Germinal center (tissue), 1 donor: Measurements from ENCODE around the gene MFSD1.
A peak's percentile ranks its signal among the peaks of the same experiment; 100 is the strongest.

Experiments
- DNase-seq: peaks from one replicate; pipeline ENCODE4 v3.0.0; 2012; ENCODE audit warnings: mixed read lengths, low spot score

MFSD1 gene, protein sequence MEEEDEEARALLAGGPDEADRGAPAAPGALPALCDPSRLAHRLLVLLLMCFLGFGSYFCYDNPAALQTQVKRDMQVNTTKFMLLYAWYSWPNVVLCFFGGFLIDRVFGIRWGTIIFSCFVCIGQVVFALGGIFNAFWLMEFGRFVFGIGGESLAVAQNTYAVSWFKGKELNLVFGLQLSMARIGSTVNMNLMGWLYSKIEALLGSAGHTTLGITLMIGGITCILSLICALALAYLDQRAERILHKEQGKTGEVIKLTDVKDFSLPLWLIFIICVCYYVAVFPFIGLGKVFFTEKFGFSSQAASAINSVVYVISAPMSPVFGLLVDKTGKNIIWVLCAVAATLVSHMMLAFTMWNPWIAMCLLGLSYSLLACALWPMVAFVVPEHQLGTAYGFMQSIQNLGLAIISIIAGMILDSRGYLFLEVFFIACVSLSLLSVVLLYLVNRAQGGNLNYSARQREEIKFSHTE

DNA sequence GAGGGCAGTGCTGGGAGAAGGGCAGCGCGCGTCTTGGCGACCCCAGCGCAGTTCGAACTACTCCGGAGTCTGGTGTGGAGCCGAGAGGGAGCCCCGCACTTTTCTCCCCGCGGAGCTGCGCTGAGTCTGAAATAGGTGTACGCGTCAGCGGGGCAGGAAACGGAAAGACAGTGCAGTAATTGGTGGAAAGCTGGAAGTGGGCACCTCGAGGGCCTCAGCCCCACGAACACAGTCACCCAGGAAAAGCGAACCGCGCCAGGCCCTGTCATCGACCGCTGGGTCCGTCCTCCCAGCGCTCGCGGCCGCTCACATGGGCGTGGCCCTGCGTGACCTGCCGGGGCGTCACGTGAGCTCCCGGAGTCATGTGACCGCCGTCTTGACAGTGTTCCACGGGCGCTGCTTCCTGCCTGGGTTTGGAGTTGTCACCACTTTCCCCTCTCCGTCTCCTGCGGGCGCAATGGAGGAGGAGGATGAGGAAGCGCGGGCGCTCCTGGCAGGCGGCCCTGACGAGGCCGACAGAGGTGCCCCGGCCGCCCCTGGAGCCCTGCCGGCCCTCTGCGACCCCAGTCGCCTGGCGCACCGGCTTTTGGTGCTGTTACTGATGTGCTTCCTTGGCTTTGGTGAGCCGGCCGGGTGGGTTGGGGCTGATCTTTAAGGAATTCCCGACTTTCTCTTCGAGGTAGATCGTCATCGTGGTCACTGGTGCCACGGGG, at the start of gene MFSD1:
TSS of gene MFSD1 (plus strand) at position 359 of the 713 bp plus-strand sequence. CDS start at position 458, 99 bp downstream.
- DNase-seq = peak; percentile 89

DNA sequence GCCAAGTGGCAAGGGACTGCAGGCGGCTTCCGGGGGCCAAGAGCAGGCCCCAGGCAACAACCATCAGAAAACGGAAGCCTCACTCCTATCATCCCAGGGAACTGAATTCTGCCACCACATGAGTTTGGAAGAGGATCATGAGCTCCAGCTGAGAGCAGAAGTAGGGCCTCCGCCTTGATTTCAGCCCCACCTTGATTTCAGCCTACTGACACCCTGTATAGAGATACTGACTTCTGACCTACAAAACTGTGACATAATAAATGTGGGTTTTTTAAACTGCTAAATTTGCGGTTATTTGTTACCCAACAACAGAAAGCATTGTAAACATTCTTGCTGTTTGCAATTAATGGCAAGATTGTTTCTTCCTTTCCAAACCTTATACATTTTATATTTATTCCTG, 48.0 kb upstream of the MFSD1 start:
- no peak for DNase-seq

DNA sequence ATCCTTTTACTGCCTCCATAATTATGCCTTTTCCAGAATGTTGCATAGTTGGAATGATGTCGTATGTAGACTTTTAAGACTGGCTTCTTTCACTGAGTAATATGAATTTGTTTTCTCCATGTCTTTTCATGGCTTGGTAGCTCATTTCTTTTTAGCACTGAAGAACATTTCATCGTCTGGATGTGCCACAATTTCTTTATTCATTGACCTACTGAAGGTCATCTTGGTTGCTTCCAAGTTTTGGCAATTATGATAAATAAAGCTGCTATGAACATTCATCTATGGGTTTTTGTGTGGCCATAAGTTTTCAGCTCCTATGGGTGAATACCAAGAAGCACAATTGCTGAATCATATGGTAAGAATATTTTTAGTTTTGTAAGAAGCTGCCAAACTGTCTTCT, 46.4 kb upstream of the MFSD1 start:
- no peak for DNase-seq

DNA sequence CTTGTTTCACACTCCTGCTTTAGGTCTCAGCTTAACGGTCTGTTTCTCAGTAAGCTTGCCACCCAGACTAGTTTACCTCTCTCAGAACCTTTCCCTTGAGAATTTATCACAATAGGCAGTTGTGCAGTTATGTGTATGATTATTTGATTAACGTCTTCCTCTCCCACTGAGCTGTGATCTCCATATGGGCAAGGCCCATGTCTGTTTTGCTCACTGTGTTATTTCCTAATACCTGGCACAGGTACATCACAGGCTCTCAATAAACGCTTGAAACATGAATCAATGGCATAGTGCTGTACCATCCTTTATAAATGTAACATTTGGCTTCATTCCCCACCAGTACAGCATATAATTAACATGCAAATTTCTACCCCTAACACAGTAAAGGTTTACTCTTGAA, 40.5 kb upstream of the MFSD1 start:
- DNase-seq = no peak

DNA sequence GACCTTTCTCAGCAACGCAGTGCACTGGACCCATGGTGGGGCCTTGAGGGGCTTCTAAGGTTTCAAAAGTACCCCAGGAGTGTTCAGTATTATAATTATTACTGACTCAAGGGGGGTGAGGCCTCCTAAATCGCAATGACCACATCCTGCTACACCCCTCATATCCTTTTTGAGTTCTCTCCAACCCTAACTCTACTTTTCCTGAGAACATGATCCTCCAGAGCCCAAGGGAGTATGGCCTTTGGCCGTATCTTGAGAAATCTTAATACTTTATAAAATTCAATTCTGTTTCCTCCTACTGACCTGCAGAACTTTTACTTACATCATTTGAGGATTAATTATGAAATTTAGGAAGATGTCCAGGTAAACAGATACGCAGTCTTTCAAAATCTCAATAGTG, 39.2 kb upstream of the MFSD1 start:
- DNase-seq = no peak

DNA sequence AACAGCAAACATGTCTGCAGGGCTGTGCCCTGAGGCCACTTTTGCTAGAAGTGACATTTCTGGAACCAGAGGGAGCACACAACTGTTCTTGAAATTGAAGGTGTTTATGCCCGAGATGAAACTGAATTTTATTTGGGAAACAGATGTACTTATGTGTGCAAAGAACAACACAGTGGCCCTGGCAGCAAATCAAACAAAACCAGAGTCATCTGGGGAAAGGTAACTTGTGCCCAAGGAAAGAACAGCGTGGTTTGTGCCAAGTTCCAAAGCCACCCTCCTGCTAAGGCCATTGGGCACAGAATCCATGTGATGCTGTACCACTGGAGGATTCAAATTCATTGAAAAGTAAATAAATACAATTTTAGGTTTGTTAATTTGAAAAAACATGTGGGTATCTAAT, 38.4 kb upstream of the MFSD1 start:
- DNase-seq = no peak

DNA sequence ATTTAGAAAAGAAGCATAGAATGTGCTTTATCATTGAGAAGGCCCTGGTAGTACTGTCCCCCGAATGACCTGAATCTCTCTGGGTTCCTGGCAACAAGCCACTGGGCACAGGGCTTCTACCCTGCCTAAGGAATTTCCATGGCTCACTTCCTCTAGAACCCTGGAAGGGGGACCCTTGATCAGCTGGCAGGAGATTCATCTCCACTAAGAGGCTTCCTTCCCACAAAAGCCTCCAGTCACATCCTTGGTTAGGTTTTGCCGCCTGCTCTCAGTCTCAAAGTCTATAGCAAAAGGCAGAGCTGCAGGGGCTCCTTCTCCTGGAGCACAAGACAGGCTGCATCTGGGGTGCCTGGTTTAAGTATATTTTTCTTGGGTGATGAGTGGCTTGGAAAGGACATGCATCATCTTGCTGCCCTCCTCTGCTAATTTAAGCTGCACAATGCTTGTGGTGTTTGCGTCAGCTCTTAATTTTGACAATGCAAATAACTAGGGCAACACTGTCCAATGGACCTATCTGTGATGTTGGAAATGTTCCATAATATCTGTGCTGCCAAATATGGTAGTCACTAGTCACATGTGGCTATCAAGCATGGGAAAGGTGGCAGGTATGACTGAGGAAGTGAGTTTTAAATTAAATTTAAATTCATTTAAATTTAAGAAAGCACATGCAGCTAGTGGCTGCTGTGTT, 36.2 kb upstream of the MFSD1 start:
- DNase-seq = no peak

DNA sequence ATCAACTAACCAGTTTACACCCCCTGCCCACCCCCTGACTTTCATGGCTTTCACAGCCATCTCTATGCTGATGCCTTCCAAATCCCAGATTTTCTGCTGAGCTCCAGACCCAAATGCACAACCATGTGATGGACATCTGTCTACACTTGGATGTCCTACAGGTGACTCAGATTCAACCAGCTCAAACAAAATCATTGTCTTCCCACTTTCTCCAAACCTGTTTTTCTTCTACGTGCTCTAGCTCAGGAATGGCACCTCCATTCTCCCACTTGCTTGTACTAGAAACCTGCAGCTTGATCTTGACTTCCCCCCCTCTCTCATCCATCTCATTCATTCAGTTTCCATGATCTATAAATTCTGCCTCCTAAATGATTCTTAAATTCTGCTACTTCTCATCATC, 35.5 kb upstream of the MFSD1 start:
- DNase-seq = no peak

DNA sequence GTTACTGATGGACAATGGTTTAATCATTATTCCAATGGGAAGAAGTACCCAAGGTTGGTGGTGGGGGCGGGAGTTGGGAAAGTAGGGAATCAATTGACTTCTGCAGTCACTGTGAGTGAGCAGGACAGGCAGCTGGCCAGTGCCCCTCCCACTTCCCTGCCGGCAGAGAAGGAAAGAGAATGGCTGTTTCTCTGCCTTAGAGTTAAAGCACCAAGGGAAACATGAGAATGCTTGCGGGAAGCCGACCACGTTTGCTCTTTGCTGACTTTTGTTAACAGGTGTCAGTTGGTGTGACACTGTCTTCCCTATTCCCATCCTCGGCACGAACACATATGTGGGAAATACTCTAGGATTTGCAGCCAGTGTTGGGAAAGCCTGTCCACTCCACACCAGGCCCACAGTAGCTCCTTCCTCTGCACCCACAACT, 33.5 kb upstream of the MFSD1 start:
- DNase-seq = no peak

DNA sequence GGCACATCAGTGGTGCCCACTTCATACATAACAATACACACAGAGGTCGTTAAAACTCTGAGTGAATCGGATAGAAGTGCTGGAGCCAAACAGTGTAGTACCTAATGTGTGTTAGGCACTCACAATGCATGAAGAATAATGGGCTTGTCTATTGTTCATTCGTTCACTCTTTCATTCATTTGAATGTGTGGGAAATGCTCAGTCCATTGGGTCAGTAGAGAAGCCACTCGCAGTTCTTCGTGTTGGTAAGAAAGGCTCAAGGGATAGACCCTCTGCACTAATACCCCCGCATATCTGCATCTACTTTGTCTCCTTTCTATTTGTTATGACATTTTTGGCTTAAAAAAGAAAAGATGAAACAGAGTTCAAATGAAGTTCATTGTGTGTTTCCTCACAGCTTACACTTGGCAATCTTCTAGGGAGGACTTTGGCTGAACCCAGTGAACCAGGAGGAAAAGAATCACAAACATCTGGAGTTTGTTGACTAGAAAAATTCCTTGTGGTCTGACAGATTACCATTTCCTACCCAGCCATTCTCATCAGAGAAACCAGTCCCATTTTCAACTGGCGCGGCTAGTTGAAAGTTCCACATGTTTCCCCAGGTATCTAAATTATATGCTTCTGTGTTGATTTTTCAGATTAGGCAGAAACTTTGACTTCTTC, 32.8 kb upstream of the MFSD1 start:
- DNase-seq = no peak

DNA sequence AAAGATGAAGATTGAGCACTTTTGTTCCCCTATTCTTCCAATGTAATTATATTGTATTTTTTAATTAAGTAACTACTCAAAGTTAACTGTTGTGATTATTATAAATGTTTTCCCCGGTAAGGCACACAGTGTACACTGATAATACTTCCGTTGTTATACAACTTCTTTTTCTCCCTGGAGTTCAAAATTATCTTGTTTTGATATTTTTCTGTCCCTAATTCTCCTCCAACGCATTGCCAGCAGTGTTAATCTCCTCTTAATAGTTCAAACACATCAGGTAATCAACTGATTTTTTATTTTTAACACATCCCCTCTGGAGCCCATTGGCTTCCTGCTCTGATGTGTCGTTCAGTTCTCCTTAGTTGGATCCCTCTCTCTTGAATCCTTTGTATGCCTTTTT, 32.3 kb upstream of the MFSD1 start:
- no peak for DNase-seq

DNA sequence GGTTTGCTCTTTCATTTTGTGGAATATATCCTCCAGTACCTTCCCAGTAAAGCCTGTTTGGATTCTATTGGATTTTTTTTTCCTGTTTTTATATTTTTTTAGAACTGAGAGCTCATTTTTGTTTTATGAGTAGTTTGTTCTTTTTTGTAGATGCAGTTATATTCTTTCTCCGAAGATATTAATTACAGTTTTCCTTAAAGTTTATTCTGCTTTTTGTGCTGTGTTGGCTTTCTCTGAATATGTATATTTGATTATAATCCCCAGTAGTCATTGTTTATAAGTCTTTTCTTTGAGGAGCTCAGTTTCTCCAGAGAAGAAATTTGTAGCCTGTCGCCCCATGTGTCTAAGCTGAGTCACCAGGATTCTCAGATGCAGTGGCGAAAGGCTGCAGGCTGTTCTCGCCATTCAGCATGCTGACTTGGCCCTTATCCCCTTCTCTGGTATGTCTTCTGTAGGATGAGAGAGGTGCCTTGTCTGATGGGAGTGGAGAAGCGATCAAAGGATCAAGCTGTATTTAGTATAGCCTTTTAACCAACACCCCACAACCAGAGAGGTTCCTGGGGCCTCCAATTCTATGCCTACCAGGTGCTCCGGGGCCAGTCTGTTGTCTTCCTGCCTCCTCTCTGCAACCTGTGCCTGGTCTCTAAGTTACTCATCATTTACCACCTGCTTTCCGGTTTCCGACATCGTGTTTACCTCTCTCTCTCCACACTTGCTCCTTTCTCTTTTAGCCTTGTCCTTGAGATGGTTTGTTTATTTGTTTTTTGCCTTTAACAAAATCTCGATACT, 31.7 kb upstream of the MFSD1 start:
- no peak for DNase-seq

DNA sequence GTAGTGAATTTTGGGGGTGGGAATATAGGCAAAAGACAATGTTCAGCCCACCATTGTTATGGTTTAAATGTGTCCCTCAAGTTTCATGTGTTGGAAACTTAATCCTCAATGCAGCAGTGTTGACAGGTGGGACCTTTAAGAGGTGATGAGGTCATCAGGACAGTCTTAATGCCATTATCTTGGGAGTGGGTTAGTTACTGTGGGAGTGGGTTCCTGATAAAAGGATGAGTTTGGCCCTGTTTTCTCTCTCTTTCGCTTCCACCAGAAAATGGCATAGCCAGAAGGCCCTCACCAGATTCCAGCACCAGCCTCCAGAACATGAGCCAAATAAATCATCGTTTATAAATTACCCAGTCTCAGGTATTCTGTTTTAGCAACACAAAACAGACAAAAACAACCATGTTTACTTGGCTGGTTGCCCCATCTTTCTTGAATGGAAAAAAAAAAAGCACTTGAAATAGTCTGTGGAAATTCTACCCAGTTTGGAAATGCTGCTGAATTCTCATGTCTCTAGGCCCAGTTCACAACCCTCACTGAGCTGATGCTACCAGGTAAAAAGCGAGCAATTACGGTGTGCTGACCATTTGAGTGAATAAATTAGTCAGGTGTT, 31.0 kb upstream of the MFSD1 start:
- DNase-seq = no peak

DNA sequence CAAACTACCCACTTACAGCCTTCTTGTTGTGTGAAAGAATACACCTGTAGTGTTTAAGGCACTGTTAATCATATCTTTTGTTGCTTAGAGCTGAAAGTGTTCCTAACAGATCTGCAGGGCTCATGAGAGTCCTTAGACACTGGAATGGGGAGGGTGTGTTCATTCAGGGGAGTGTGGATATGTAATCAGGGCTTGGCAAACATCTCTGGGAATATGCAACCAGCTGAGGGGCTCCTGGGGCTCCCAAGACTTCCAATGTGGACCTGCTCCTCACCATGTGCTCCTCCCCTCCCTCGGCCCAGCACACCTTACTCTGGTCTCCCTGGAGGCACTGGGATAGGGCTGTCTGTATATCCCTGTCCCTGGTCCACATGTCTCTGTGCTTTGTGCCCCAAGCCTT, 30.3 kb upstream of the MFSD1 start:
- no peak for DNase-seq

DNA sequence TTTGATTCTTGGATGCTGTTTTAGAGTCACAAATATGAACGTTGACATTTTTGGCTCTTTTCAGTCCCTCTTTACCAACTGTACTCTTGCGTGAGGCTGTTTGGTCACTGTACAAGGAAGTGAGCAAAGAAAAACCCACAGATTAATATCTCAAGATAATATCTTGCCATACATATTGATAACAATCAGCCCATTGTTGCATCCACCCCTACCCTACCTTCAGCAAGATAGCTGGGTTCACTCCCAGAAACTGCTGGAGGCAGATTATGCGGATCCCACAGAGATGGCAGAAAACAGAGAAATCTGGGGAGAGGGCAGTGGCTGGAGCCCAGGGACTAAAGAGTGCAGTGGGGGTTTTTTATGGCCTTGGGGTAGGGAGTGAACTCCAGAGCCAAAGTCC, 29.9 kb upstream of the MFSD1 start:
- no peak for DNase-seq

DNA sequence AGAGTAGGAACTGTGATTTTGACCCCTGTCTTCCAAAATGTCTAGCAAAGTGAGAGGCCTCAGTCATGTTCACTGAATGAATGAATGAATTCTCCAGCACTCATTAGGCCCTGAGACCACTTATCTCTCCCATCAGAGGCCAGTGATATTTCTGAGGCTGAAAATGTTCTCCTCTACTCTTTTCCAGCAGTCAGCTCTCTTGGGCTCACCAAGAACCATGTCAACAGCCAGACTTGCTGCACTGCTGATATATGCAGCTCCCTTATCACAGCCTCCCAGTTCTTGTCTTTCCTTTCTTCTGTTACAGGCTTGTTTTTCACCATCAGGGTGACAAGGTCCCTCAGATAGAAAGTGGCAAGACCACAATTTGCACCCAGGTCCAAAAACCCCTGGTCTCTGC, 28.7 kb upstream of the MFSD1 start:
- DNase-seq = no peak

DNA sequence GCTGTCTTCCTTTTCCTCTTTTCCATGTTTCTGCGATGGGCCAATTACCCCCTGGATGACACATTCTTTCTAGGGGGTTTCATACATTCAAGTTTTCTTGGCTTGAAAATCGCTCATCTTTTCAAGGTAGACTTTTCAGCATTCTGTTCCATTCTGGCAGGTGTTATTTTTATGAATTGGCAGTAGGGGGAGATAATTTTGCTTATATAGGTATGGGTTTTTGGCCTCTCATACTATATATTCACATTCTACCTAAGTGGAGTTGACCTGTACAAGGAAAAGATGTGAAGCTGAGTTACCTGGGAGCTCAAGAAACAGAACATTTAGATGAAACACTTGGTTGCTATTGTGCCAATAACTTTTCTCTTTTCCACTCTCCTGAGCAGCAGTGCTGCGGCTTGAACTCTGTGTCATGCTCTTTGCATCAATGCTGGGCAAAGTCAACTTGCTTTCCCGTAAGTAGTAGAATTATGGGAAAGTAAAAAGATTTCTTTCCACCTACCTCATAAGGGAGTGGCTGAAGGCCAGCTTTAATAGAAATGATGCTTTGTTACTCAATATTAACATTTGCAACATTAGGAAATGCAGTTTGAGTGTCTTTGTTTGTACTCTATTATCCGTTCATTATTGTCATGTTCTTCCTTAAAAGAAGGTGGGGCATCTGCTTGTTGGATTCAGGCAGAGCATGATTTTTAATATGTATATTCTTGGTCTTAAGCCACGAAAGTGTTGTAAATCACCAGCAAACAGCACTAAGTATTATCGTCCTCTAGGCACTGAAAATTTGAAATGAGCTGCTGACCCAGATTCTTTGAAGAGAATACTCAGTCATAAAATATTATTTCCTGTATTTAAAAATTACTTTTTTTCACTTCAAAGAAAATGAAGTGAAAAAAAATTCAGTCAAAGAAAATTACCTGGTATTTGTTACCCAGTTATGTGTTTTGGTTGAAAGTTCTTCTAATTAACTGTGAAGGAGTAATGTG, 27.7 kb upstream of the MFSD1 start:
- no peak for DNase-seq

DNA sequence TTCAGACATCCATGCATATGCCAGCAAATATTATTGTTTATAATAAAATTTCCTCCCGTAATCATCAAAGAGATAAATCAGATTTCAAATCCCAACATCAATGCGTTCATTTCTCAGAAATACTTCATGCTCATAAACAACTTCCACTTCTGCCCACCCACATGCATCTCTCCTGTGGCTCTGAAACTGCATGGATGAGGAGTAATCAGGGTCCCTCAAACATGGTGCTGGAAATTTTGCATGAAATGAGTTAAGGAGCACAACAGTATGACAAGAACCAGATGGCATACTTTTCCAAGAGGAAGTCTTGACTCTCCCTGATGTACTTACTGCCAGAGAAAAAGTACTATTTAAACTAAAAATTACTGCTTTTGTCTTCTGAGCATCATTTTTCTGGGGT, 26.9 kb upstream of the MFSD1 start:
- DNase-seq = no peak

DNA sequence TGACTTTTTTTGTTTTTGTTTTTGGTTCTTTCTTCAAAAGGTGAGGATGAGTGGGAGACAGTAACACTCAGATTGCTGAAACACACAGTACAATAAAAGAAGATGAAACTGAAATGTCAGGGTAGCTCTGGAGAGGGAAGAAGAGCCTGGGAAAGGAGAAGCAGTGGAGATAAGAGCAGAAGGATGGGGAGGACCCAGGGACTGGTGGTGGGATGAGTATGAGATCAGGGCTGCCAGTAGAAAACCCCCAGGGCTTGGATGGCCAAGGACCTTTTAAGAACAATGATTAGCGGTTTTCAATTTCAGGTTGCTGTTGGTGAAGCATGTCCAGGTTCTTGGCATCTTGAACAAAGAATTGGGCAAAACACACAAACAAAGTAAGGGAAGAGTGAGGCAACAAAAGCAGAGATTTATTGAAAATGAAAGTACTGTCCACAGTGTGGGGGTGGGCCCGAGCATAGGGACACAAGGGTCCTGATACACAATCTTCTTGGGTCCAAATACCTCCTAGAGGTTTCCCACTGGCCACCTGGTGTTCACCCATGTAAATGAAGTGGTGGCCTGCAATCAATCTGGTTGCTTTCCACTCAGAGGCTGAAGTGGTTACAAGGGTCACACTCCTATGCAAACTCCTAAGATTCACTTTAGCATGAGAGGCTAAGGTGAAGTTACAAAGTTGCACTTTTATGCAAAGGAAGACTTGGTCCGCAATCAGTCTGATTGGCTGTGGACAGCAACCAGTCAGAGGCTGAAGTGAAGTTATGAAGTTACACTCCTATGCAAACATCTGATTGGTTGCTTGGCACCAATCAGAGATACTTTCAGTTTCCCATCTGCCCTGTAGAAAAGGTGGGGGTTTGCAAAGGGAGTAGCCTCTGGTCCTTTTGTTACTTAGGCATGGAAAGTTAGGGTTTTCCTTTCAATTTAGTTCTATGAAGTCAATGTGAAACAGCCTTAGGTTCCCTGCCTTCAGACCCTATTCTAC, 26.1 kb upstream of the MFSD1 start:
- DNase-seq = no peak
